Breast epithelium (tissue), 3 donors: Measurements from ENCODE around the gene CD8B2.

Experiments
- POLR2A ChIP-seq: fragments of 450-650 bp; IDR thresholded peaks from one replicate; pipeline ENCODE4 v1.6.1; 2016; ENCODE audit warnings: antibody characterized with exemption, mild to moderate bottlenecking, moderate library complexity
- POLR2AphosphoS5 ChIP-seq, 3 donors: sonication (generic); formaldehyde crosslinking; IDR thresholded peaks; one replicate each; pipeline ENCODE4 v1.6.1; 2017; ENCODE audit warnings: antibody characterized with exemption in 3 of 3
- TF ChIP-seq, protein P1 (sequence below), 3 donors: fragments of 450-650 bp; IDR thresholded peaks; one replicate each; pipeline ENCODE4 v1.5.1; 2016 to 2017; ENCODE audit warnings: antibody characterized with exemption in 3 of 3, mild to moderate bottlenecking in 3 of 3, moderate library complexity in 3 of 3

GRCh38 chr2:106563195-106563594 is 76.0 kb downstream of the CD8B2 start:
- TF ChIP-seq, protein P1, sequence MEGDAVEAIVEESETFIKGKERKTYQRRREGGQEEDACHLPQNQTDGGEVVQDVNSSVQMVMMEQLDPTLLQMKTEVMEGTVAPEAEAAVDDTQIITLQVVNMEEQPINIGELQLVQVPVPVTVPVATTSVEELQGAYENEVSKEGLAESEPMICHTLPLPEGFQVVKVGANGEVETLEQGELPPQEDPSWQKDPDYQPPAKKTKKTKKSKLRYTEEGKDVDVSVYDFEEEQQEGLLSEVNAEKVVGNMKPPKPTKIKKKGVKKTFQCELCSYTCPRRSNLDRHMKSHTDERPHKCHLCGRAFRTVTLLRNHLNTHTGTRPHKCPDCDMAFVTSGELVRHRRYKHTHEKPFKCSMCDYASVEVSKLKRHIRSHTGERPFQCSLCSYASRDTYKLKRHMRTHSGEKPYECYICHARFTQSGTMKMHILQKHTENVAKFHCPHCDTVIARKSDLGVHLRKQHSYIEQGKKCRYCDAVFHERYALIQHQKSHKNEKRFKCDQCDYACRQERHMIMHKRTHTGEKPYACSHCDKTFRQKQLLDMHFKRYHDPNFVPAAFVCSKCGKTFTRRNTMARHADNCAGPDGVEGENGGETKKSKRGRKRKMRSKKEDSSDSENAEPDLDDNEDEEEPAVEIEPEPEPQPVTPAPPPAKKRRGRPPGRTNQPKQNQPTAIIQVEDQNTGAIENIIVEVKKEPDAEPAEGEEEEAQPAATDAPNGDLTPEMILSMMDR (IDR thresholded peaks at IDR 0.05): no peak
- no peak for TF ChIP-seq POLR2A
- TF ChIP-seq POLR2AphosphoS5 (IDR thresholded peaks at IDR 0.05): no peak
